NCI-H1436 (cell line): ENCODE measurements around the gene ZNF692.
A peak's percentile ranks its signal among the peaks of the same experiment; 100 is the strongest.
"Not testable (repeated sequence)": the region's sequence is repeated elsewhere in the genome, so short reads cannot be mapped to it uniquely, and the experiment has no call there.

Source experiments
- DNase-seq: peaks from one replicate; lab custom pipeline; 2025; lab: John Stamatoyannopoulos, UW

The ZNF692 gene

DNA sequence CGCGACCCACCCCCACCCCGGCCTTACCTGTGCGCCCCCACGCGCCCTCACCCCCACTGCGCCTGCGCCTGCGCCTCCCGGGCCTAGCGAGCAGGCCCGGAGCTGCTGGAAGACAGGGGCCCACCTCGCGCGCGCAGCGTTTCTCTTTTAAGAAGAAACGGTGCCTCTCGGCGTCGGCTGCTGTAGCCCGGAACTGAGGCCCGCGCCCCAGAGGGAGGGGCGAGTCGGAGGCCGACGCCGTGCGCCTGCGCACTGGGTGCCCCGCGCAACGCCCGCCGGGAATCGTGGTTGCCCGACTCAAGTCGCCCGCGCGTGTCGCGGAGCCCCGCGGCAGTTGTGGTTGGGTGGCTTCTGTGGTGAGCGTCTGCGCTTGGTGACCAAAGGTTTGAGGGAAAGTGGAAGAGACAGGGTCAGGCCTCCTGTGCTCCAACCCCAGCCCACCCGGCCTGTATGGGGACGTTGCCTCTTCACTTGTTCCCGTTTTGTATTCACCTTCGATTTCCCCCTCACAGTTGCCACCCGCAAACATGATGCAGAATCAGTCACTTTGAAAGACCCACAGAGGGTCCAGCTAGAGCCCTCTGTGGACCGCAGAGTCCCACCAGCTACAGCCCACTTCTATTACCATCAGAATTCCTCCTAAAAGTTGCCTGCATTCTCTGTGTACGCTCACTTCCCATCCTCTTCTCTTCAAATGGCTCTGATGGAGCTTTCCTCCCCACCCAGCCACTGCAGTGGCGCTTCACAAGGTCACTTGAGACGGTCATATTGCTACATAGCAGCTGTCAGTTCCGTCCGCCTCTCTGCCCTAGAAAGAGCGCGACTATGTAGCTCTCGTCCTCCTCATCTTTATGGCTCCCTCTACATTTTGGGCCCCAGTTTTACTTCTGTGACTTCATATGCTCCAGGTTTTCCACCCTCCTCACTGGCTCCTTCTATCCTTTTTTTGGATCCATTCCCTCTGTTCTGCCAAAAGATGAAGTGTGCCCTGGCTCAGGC, at the start of gene ZNF692:
Gene ZNF692 (minus strand): TSS at position 195 of the 999 bp plus-strand sequence. CDS start 776 bp downstream, outside the sequence.
- DNase-seq: peak; percentile 99

GRCh38 chr1:248906753-248907661, 48.1 kb upstream of the ZNF692 start:
- DNase-seq: no peak

- peak; percentile 95 for DNase-seq
Observed at GRCh38 chr1:248906009-248906752, 47.3 kb upstream of the ZNF692 start, which contains the start of gene PGBD2. Gene PGBD2 (plus strand): TSS chr1:248906235. CDS start chr1:248913863, 7,628 bp downstream.

DNA sequence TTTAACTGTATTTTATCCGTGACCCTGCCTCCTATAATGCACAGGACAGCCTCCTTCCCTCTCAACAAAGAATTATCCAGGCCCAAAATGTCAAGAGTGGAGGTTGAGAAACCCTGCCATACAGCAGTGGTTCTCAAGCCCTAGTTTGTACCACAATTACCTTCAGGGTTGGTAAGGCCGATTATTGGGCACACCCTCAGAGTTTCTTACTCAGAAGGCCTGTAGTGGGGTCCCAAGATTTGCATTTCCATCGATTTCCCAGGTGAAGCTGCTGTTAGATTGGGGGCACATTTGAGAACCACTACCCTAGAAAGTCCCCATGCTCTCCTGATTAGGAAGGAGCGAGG, 46.8 kb upstream of the ZNF692 start:
- no peak for DNase-seq

DNA sequence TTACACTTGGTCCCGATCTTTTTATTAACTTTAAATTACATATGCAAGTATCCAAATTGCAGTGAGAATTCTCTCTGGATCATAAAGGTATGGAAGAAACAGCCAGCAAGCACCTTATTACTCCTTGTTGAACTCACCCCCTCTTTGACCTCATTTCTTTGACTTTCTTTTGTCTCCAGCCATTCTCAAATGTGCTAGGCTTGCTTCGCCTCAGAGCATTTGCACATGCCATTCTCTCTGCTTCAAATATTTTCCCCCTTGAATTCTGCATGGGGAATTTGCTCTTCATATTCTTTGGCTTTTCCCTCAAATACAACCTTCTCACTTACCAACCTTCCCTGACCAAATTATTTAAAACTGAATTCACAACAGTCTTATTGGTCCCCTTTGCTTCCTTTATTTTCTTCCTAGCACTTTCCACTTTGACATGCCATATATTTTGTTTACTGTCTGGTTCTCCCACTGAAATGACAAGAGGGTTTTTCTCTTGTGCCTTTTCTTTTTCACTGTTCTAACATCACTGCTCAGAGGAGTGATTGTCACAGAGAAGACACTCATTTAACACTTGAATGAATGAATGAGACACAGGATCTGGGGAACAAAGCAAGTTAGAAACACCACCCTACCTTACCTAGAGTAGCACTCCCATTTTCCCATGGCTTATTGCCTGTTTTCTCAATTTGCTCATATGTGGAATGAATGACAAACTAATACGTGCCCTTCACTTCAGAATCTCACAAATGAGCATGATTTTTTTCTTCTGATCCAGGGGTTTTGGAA, 45.7 kb upstream of the ZNF692 start:
- DNase-seq: no peak

DNA sequence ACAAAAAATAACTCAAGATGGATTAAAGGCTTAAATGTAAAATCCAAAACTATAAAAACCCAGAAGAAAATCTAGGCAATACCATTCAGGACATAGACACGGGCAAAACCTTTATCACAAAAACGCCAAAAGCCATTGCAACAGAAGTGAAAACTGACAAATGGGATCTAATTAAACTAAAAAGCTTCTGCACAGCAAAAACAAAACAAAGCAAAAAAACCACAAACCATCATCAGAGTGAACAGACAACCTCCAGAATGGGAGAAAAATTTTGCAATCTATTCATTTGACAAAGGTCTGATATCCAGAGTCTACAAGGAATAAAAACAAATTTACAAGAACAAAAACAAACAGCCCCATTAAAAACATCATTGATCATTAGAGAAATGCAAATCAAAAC, 42.7 kb upstream of the ZNF692 start:
- DNase-seq: no peak

GRCh38 chr1:248900637-248901036, 41.8 kb upstream of the ZNF692 start:
- no peak for DNase-seq

- no peak for DNase-seq
Observed at GRCh38 chr1:248897412-248898337, 38.8 kb upstream of the ZNF692 start.

- DNase-seq: no peak
Observed at GRCh38 chr1:248894837-248895236, 36.0 kb upstream of the ZNF692 start.

GRCh38 chr1:248892590-248892989, 33.7 kb upstream of the ZNF692 start:
- no peak for DNase-seq

DNA sequence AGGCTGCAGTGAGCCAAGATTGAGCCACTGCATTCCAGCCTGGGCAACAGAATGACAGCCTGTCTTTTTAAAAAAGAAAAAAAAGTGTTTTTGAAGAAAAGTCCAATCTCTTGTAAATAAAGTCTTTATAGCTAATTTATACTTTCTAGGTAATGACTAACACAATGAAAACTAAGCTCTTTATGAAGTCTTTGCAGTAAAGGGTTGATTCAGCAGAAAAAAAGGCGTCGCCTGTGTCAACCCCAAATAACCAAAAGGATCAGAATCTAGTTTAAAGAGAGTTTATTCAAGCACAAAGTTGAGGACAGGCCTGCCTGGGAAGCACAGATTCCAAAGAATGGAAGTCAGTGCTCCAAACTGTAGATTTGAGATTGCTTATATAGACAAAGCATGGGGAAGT, 32.9 kb upstream of the ZNF692 start:
- DNase-seq: no peak

DNA sequence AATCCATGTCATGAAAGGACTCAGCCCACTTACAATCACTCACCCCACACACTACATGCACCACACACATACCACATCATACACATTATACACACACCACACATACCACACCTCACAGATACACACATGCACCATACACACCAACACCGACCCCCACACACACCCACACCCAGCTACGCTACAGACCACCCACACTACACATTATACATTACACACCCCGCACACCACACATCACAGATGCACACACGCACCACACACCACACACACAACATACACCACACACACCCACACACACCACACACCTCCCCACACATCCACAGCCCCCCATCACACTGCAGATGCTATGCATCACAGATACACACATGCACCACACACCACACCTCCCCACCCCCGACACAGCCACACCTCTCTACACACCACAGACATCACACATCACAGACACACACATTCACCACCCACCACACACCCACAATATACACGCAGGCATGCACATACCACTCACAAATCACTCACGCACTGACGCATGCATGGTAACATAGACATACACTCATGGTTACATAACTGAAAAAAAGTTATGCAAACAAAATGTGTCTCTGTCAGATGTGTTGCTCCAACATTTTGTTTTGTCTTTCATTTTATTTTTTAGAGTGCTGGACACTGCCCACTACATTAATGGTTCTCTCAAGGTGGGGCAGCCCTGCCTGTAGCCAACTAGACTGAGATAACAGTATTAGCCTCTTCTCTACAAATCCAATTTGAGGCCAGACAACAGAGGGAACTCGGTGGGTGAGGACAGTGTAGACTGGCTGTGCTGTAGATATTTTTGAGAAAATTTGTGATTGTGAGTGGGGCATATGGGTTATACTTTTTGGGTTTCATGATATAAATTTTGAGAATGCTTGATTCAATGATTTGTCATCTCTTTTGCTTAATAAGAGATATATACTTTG, 31.9 kb upstream of the ZNF692 start:
- no peak for DNase-seq

DNA sequence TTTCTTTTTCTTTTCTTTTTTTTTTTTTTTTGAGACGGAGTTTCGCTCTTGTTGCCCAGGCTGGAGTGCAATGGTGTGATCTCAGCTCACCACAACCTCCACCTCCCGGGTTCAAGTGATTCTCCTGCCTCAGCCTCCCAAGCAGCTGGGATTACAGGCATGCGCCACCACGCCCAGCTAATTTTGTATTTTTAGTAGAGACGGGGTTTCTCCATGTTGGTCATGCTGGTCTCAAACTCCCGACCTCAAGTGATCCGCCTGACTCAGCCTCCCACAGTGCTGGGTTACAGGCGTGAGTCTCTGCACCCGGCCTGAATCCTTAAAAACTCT, 31.0 kb upstream of the ZNF692 start:
- DNase-seq: not testable (repeated sequence)

- no peak for DNase-seq
Observed at GRCh38 chr1:248886237-248886895, 27.5 kb upstream of the ZNF692 start.

GRCh38 chr1:248885646-248886045, 26.8 kb upstream of the ZNF692 start:
- DNase-seq: no peak

DNA sequence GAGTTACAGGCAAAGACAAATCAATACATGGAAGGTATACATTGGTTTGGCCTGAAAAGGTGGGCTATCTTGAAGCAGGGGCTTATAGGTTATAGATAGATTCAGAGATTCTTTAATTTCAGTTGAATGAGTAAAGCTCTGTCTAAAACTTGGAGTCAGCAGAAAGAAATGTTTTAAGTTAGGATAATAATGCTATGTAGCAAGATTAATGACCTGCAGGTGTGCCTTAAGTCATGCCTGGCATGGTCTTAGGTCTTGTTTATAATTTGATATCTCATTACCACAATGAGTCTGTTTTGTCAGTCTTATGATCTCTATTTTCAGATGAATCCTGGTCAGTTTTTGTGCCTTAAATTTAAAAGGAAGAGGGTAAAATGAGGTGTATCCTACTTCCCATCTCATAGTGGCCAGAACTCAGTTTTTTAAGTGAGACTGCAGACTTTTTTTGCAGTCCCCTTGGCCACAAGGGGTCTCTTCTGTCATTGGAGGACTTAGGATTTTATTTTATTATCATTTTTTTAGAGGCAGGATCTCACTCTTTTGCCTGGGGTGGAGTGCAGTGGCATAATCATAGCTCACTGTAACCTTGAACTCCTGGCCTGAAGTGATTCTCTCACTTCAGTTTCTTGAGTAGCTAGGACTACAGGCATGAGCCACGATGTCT, 25.9 kb upstream of the ZNF692 start:
- no peak for DNase-seq

DNA sequence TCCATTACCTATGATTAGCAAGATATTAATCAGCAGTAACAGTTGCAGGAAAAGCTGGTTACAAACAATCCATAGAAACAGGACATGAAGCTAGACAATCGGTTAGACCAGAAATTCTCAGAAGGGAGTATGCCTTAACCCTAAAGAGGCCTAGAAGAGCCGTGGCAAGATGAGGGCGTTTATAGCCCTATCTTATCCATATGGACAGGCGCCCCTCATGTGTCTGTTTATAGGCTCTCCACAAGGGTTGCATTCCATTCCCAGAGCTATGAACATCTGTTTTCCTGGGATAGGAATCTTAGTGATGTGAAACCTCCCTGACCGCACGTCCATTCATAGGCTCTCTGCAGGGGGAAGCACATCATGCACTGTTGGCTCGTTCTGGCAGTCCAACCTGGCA, 23.5 kb upstream of the ZNF692 start:
- DNase-seq: not testable (repeated sequence)

GRCh38 chr1:248881261-248881660, 22.4 kb upstream of the ZNF692 start:
- DNase-seq: no peak
